ENCODE results near the gene ICE2. TPM values are rescaled to one million over a fixed set of nuclear protein-coding genes. Genes with fewer than 3 reads are reported as not detected.

ICE2 gene
- total and polyA plus RNA-seq, 2 experiments from 2014 or later, result 64.2 to 64.3 TPM

DNA sequence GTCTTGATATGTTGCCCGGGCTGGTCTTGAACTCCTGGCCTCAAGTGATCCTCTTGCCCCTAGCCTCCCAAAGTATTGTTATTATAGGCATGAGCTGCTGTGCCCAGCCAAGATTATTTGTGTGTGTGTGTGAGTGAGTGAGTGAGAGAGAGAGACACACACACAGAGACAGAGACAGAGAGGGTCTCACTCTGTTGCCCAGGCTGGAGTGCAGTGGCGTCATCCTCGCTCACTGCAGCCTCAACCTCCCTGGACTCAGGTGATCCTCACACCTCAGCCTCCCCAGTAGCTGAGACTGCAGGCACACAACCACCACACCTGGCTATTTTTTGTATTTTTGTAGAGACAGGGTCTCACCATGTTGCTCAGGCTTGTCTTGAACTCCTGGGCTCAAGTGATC, 5.8 kb downstream of the ICE2 start (continued):
- TF ChIP-seq, protein P1, sequence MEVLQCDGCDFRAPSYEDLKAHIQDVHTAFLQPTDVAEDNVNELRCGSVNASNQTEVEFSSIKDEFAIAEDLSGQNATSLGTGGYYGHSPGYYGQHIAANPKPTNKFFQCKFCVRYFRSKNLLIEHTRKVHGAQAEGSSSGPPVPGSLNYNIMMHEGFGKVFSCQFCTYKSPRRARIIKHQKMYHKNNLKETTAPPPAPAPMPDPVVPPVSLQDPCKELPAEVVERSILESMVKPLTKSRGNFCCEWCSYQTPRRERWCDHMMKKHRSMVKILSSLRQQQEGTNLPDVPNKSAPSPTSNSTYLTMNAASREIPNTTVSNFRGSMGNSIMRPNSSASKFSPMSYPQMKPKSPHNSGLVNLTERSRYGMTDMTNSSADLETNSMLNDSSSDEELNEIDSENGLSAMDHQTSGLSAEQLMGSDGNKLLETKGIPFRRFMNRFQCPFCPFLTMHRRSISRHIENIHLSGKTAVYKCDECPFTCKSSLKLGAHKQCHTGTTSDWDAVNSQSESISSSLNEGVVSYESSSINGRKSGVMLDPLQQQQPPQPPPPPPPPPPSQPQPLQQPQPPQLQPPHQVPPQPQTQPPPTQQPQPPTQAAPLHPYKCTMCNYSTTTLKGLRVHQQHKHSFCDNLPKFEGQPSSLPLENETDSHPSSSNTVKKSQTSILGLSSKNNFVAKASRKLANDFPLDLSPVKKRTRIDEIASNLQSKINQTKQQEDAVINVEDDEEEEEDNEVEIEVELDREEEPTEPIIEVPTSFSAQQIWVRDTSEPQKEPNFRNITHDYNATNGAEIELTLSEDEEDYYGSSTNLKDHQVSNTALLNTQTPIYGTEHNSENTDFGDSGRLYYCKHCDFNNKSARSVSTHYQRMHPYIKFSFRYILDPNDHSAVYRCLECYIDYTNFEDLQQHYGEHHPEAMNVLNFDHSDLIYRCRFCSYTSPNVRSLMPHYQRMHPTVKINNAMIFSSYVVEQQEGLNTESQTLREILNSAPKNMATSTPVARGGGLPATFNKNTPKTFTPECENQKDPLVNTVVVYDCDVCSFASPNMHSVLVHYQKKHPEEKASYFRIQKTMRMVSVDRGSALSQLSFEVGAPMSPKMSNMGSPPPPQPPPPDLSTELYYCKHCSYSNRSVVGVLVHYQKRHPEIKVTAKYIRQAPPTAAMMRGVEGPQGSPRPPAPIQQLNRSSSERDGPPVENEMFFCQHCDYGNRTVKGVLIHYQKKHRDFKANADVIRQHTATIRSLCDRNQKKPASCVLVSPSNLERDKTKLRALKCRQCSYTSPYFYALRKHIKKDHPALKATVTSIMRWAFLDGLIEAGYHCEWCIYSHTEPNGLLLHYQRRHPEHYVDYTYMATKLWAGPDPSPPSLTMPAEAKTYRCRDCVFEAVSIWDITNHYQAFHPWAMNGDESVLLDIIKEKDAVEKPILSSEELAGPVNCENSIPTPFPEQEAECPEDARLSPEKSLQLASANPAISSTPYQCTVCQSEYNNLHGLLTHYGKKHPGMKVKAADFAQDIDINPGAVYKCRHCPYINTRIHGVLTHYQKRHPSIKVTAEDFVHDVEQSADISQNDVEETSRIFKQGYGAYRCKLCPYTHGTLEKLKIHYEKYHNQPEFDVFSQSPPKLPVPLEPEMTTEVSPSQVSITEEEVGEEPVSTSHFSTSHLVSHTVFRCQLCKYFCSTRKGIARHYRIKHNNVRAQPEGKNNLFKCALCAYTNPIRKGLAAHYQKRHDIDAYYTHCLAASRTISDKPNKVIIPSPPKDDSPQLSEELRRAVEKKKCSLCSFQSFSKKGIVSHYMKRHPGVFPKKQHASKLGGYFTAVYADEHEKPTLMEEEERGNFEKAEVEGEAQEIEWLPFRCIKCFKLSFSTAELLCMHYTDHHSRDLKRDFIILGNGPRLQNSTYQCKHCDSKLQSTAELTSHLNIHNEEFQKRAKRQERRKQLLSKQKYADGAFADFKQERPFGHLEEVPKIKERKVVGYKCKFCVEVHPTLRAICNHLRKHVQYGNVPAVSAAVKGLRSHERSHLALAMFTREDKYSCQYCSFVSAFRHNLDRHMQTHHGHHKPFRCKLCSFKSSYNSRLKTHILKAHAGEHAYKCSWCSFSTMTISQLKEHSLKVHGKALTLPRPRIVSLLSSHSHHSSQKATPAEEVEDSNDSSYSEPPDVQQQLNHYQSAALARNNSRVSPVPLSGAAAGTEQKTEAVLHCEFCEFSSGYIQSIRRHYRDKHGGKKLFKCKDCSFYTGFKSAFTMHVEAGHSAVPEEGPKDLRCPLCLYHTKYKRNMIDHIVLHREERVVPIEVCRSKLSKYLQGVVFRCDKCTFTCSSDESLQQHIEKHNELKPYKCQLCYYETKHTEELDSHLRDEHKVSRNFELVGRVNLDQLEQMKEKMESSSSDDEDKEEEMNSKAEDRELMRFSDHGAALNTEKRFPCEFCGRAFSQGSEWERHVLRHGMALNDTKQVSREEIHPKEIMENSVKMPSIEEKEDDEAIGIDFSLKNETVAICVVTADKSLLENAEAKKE (CRISPR knock-in tag; IDR thresholded peaks at IDR 0.05), result no peak

DNA sequence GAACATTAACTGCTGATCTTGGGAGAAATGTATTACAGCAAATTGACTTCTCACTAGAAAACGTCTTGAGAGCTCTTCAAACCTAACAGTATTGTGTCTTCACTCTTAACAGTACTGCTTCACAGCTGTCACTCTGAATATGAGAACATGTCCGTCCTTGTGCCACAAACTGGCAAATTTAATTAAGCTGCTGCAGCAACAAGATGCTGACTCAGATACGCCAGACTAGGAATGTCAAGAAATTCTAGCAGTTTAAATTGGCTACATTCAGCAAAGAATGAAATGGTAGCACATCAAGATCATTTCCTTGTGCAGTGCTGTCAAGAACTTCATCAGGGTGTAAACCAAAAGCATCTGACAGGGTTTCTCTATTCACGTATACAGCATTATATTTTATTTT, 7.6 kb downstream of the ICE2 start:
- Mint-ChIP-seq H3K4me3 (no peak overlapping the region), H3K9me3 (no peaks in the 10 kb centered on the region), H3K27ac (no peak overlapping the region), H3K36me3 (ENCODE audit: low read depth) (peaks cover 51% of the 10 kb centered on the region), H3K27me3 (ENCODE audit: insufficient read depth, low read depth, poor library complexity) (no peaks in the 10 kb centered on the region), H3K4me1 (no peaks in the 10 kb centered on the region)
- Histone ChIP-seq H3K4me2 (no peak overlapping the region), H3K36me3 (ENCODE audit: insufficient read depth) (peaks cover 27% of the 10 kb centered on the region), H3K4me3 (no peak overlapping the region), H3K27ac (ENCODE audit: low read depth) (no peak overlapping the region), H3K4me1 (ENCODE audit: insufficient read depth) (no peaks in the 10 kb centered on the region), H2AFZ (no peak overlapping the region), H3K27me3 (ENCODE audit: insufficient read depth) (no peaks in the 10 kb centered on the region), H3K79me2 (replicated peaks; ENCODE audit: insufficient read depth) (peaks cover 28% of the 10 kb centered on the region), H3F3A (replicated peaks; ENCODE audit: low read depth) (no peaks in the 10 kb centered on the region), H4K20me1 (replicated peaks; ENCODE audit: insufficient read depth) (no peaks in the 10 kb centered on the region; the same call in 1 of the 2 replicates), H3K9me2 (ENCODE audit: insufficient read depth) (no peaks in the 10 kb centered on the region)
- DNase-seq (ENCODE audit: low spot score) (no peak), ATAC-seq (no peak)
- no peak for TF ChIP-seq CREB1 (CRISPR knock-in tag; IDR thresholded peaks at IDR 0.05; ENCODE audit: low read depth)
- no peak for TF ChIP-seq POLR2AphosphoS5 (IDR thresholded peaks at IDR 0.05; ENCODE audit: low read depth)
- TF ChIP-seq, protein P2, sequence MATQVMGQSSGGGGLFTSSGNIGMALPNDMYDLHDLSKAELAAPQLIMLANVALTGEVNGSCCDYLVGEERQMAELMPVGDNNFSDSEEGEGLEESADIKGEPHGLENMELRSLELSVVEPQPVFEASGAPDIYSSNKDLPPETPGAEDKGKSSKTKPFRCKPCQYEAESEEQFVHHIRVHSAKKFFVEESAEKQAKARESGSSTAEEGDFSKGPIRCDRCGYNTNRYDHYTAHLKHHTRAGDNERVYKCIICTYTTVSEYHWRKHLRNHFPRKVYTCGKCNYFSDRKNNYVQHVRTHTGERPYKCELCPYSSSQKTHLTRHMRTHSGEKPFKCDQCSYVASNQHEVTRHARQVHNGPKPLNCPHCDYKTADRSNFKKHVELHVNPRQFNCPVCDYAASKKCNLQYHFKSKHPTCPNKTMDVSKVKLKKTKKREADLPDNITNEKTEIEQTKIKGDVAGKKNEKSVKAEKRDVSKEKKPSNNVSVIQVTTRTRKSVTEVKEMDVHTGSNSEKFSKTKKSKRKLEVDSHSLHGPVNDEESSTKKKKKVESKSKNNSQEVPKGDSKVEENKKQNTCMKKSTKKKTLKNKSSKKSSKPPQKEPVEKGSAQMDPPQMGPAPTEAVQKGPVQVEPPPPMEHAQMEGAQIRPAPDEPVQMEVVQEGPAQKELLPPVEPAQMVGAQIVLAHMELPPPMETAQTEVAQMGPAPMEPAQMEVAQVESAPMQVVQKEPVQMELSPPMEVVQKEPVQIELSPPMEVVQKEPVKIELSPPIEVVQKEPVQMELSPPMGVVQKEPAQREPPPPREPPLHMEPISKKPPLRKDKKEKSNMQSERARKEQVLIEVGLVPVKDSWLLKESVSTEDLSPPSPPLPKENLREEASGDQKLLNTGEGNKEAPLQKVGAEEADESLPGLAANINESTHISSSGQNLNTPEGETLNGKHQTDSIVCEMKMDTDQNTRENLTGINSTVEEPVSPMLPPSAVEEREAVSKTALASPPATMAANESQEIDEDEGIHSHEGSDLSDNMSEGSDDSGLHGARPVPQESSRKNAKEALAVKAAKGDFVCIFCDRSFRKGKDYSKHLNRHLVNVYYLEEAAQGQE (IDR thresholded peaks at IDR 0.05; ENCODE audit: unreplicated experiment), result no peak
- TF ChIP-seq JUNB (IDR thresholded peaks at IDR 0.05; ENCODE audit: unreplicated experiment), result no peak
- TF ChIP-seq, protein P1 (CRISPR knock-in tag; IDR thresholded peaks at IDR 0.05), result no peak

All from GM23338 (cell line).